GM23338 (cell line): ENCODE data around the gene SPINDOC. TPM values are rescaled to one million over a fixed set of nuclear protein-coding genes. Genes with fewer than 3 reads are reported as not detected.

Experiments
- ATAC-seq: fragments of 200-7000 bp; cut with Tn5 transposase; 3 replicates; pipeline ENCODE4 v1.9.1; 2020
- DNase-seq: peaks from one replicate; pipeline ENCODE4 v3.0.0-alpha.2; 2015; ENCODE audit warnings: low spot score
- H2AFZ ChIP-seq: fragments of 200-600 bp; sonication (generic); 2 replicates; pipeline ENCODE4 v1.8.0; 2016; ENCODE audit warnings: antibody characterized with exemption, mild to moderate bottlenecking, moderate library complexity
- H3F3A ChIP-seq: fragments of 200-600 bp; sonication (generic); replicated peaks from 2 replicates; pipeline ENCODE4 v1.8.0; 2017; ENCODE audit warnings: antibody characterized with exemption, mixed run types, low read depth
- H3K27ac ChIP-seq: fragments of 200-600 bp; sonication (generic); 2 replicates; pipeline ENCODE4 v1.6.1; 2016; ENCODE audit warnings: low read depth
- H3K27me3 ChIP-seq: fragments of 200-600 bp; sonication (generic); 2 replicates; pipeline ENCODE4 v1.8.0; 2016; ENCODE audit warnings: mild to moderate bottlenecking, mixed run types, moderate library complexity; ENCODE audit not compliant: insufficient read depth
- H3K36me3 ChIP-seq: fragments of 200-600 bp; sonication (generic); 2 replicates; pipeline ENCODE4 v1.8.0; 2016; ENCODE audit warnings: mild to moderate bottlenecking; ENCODE audit not compliant: insufficient read depth
- H3K4me1 ChIP-seq: fragments of 200-600 bp; sonication (generic); 2 replicates; pipeline ENCODE4 v1.8.0; 2016; ENCODE audit warnings: mild to moderate bottlenecking, moderate library complexity; ENCODE audit not compliant: insufficient read depth
- H3K4me2 ChIP-seq: fragments of 200-600 bp; sonication (generic); 2 replicates; pipeline ENCODE4 v1.7.1; 2017; ENCODE audit warnings: mixed run types
- H3K4me3 ChIP-seq: fragments of 200-600 bp; sonication (generic); 2 replicates; pipeline ENCODE4 v1.6.1; 2016; ENCODE audit warnings: mixed run types
- H3K79me2 ChIP-seq: fragments of 200-600 bp; sonication (generic); replicated peaks from 2 replicates; pipeline ENCODE4 v1.8.0; 2017; ENCODE audit warnings: mild to moderate bottlenecking; ENCODE audit not compliant: insufficient read depth
- H3K9me2 ChIP-seq: fragments of 200-600 bp; sonication (generic); 2 replicates; pipeline ENCODE4 v1.8.0; 2017; ENCODE audit not compliant: insufficient read depth
- H4K20me1 ChIP-seq: fragments of 200-600 bp; sonication (generic); replicated peaks from 2 replicates; pipeline ENCODE4 v1.8.0; 2017; ENCODE audit warnings: mild to moderate bottlenecking; ENCODE audit not compliant: insufficient read depth
- H3K27ac Mint-ChIP-seq: 2 replicates; pipeline ENCODE4 v1.8.0; 2020; ENCODE audit warnings: inconsistent platforms, mild to moderate bottlenecking, moderate library complexity, mixed read lengths
- H3K27me3 Mint-ChIP-seq: 3 replicates; pipeline ENCODE4 v1.8.0; 2022; ENCODE audit warnings: low read depth, mild to moderate bottlenecking, moderate library complexity, mixed read lengths, inconsistent platforms; ENCODE audit not compliant: insufficient read depth, poor library complexity
- H3K36me3 Mint-ChIP-seq: 3 replicates; pipeline ENCODE4 v1.8.0; 2021; ENCODE audit warnings: low read depth, mild to moderate bottlenecking, inconsistent platforms, moderate library complexity, mixed read lengths
- H3K4me1 Mint-ChIP-seq: 3 replicates; pipeline ENCODE4 v1.8.0; 2020; ENCODE audit warnings: mild to moderate bottlenecking, inconsistent platforms, mixed read lengths
- H3K4me3 Mint-ChIP-seq: 3 replicates; pipeline ENCODE4 v1.8.0; 2021; ENCODE audit warnings: moderate library complexity, mild to moderate bottlenecking, inconsistent platforms, mixed read lengths
- H3K9me3 Mint-ChIP-seq: 3 replicates; pipeline ENCODE4 v1.8.0; 2020; ENCODE audit warnings: moderate library complexity, mild to moderate bottlenecking, inconsistent platforms, mixed read lengths
- CREB1 ChIP-seq: fragments of 250-450 bp; sonication (Bioruptor Pico); IDR thresholded peaks from 2 replicates; pipeline ENCODE4 v1.5.0; 2020; ENCODE audit warnings: low read depth, mild to moderate bottlenecking, moderate library complexity
- polyA plus RNA-seq: library from polyadenylated mRNA; unstranded; fragments of >200 nt; fragmentation: Nextera tagmentation; extraction: Ambion mirVana; gene quantifications from 2 replicates; pipeline ENCODE4 v1.2.1, GENCODE V29; 2016
- total RNA-seq: library from RNA; depleted of rRNA; stranded (reverse); fragments of >200 nt; shearing (Covaris generic); gene quantifications from 2 replicates; pipeline ENCODE4 v1.2.3, GENCODE V29; 2014
- TF ChIP-seq, protein P1 (sequence below): fragments of 250-450 bp; sonication (Bioruptor Pico); IDR thresholded peaks from 2 replicates; pipeline ENCODE4 v1.5.0; 2020; ENCODE audit warnings: mild to moderate bottlenecking, moderate library complexity

Gene SPINDOC
- total and polyA plus RNA-seq, 2 experiments from 2014 or later: 9.4 to 84.7 TPM

DNA sequence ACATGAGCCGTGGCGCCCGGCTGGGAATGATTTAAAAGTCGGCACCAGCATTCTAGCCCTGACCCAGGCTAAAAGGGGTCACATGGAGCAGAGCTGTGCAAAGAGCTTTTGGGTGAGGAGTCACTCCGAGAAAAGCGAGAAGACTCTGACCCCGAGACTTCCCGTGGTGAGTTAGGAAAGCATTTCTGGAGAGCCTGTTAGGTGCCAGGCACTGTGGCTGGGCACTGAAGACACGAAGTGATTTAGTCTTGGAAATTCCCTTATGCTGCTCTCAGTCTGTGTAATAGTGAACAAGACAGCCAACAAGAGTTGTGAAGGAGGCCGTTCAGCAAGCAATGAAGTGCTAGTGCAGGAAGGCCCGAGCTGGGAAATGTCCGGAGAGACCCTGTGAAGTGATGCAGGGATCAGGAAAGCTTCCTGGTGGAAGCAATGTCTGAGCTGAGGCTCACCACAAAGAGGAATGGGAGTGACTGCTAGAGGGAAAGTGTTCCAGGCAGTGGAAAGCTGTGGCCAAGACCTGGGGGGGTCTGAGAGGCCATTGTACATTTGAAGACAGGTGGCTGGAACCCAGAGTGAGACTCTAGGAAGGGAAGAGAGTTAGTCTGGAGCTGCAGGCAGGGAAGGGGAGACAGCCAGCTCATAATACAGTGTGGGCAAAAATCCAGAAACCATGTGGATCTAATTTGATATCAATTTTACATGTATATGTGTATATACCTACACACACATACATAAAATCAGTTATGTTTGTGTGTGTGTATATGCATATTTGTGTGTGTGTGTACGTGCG is 57.3 kb downstream of the SPINDOC start:
- H3K9me3 Mint-ChIP-seq: no peaks in the 10 kb centered on the region
- H3K27ac ChIP-seq: peak overlapping the region; percentile 26; the same call in 1 of the 2 replicates
- ATAC-seq: no peak
- H3K9me2 ChIP-seq: no peaks in the 10 kb centered on the region
- H3F3A ChIP-seq: peaks cover 9% of the 10 kb centered on the region; the same call in 1 of the 2 replicates
- H3K4me2 ChIP-seq: no peak overlapping the region
- peaks cover 4% of the 10 kb centered on the region; the same call in 1 of the 2 replicates for H3K36me3 ChIP-seq
- H3K27me3 ChIP-seq: no peaks in the 10 kb centered on the region
- TF ChIP-seq CREB1 (CRISPR knock-in tag): no peak
- TF ChIP-seq, protein P1, sequence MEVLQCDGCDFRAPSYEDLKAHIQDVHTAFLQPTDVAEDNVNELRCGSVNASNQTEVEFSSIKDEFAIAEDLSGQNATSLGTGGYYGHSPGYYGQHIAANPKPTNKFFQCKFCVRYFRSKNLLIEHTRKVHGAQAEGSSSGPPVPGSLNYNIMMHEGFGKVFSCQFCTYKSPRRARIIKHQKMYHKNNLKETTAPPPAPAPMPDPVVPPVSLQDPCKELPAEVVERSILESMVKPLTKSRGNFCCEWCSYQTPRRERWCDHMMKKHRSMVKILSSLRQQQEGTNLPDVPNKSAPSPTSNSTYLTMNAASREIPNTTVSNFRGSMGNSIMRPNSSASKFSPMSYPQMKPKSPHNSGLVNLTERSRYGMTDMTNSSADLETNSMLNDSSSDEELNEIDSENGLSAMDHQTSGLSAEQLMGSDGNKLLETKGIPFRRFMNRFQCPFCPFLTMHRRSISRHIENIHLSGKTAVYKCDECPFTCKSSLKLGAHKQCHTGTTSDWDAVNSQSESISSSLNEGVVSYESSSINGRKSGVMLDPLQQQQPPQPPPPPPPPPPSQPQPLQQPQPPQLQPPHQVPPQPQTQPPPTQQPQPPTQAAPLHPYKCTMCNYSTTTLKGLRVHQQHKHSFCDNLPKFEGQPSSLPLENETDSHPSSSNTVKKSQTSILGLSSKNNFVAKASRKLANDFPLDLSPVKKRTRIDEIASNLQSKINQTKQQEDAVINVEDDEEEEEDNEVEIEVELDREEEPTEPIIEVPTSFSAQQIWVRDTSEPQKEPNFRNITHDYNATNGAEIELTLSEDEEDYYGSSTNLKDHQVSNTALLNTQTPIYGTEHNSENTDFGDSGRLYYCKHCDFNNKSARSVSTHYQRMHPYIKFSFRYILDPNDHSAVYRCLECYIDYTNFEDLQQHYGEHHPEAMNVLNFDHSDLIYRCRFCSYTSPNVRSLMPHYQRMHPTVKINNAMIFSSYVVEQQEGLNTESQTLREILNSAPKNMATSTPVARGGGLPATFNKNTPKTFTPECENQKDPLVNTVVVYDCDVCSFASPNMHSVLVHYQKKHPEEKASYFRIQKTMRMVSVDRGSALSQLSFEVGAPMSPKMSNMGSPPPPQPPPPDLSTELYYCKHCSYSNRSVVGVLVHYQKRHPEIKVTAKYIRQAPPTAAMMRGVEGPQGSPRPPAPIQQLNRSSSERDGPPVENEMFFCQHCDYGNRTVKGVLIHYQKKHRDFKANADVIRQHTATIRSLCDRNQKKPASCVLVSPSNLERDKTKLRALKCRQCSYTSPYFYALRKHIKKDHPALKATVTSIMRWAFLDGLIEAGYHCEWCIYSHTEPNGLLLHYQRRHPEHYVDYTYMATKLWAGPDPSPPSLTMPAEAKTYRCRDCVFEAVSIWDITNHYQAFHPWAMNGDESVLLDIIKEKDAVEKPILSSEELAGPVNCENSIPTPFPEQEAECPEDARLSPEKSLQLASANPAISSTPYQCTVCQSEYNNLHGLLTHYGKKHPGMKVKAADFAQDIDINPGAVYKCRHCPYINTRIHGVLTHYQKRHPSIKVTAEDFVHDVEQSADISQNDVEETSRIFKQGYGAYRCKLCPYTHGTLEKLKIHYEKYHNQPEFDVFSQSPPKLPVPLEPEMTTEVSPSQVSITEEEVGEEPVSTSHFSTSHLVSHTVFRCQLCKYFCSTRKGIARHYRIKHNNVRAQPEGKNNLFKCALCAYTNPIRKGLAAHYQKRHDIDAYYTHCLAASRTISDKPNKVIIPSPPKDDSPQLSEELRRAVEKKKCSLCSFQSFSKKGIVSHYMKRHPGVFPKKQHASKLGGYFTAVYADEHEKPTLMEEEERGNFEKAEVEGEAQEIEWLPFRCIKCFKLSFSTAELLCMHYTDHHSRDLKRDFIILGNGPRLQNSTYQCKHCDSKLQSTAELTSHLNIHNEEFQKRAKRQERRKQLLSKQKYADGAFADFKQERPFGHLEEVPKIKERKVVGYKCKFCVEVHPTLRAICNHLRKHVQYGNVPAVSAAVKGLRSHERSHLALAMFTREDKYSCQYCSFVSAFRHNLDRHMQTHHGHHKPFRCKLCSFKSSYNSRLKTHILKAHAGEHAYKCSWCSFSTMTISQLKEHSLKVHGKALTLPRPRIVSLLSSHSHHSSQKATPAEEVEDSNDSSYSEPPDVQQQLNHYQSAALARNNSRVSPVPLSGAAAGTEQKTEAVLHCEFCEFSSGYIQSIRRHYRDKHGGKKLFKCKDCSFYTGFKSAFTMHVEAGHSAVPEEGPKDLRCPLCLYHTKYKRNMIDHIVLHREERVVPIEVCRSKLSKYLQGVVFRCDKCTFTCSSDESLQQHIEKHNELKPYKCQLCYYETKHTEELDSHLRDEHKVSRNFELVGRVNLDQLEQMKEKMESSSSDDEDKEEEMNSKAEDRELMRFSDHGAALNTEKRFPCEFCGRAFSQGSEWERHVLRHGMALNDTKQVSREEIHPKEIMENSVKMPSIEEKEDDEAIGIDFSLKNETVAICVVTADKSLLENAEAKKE: no peak
- peaks cover 50% of the 10 kb centered on the region for H4K20me1 ChIP-seq
- H3K27me3 Mint-ChIP-seq: peaks cover 4% of the 10 kb centered on the region
- H3K79me2 ChIP-seq: peaks cover 91% of the 10 kb centered on the region
- DNase-seq: no peak
- no peaks in the 10 kb centered on the region; the same call in 2 of the 3 replicates for H3K36me3 Mint-ChIP-seq
- H2AFZ ChIP-seq: no peak overlapping the region
- H3K4me1 Mint-ChIP-seq: peaks cover 69% of the 10 kb centered on the region
- H3K4me1 ChIP-seq: peaks cover 33% of the 10 kb centered on the region
- no peak overlapping the region for H3K27ac Mint-ChIP-seq
- H3K4me3 Mint-ChIP-seq: no peak overlapping the region
- no peak overlapping the region for H3K4me3 ChIP-seq
